GM19468 (cell line): Measurements from ENCODE around the gene FAM163A.
"Not testable (repeated sequence)": the region's sequence is repeated elsewhere in the genome, so short reads cannot be mapped to it uniquely, and the experiment has no call there.

Experiments
- ATAC-seq: cut with Tn5 transposase; IDR thresholded peaks from one replicate; pipeline ENCODE4 v1.9.1; 2021; ENCODE audit warnings: mild to moderate bottlenecking, moderate library complexity, moderate number of reproducible peaks; ENCODE audit not compliant: unreplicated experiment; ENCODE audit errors: extremely low read depth

The FAM163A gene

DNA sequence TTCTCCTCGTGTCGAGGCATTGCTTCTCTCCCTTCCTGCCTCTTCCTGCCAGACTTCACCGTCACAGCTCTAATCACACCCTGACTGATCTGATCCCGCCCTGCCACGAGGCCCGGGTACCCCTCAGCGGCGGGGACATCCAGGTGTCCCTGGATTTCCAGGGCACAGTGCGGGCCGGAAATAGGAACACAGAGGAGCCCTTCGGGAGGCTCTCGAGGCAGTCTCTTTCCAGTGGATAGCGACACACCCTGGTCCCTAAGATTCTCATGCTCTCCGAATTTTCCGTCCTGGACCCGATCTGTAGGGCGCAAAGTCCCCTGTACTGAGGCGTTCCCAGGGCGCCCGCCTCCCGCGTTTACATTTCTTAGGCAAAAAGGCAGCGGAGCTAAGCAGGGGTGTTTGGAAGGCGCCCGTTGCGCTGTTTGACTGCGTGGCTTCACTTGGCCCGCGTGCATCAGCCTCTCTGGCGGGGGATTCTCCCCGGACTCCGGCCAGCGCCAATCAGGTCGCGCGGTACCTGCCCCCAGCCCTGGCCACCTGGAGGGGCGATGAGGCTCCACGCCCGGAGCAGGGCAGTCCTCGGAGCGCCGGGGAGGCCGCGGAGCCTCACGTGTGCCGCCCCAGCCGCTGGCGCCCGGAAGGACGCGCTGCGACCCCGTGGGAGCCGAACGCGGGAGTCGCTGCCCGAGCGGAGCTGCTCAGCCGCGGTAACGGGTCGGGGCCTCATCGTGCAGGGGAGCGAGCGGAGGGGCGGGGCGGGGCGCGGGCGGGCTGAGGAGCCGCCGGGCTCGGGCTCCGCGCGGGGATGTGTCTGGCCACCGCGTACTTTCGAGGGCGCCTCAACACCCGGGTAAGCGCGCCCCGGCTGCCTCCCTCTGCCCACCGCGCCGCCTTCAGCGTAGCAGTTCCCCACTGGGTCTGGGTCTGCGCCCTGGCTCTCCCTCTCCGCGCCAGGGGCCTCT is at the start of gene FAM163A:
Gene FAM163A, plus strand, starts transcription at position 575 of the 962 bp plus-strand sequence. CDS start 69,807 bp downstream, outside the sequence.
- no peak for ATAC-seq

DNA sequence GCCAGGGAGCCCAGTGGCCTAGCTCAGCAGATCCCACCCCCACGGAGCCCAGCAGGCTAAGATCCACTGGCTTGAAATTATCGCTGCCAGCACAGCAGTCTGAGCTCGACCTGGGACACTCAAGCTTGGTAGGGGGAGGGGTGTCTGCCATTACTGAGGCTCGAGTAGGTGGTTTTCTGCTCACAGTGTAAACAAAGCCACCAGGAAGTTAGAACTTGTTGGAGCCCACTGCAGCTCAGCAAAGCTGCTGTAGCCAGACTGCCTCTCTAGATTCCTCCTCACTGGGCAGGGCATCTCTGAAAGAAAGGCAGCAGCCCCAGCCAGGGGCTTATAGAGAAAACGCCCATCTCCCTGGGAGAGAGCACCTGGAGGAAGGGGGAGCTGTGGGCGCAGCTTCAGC is 48.6 kb upstream of the FAM163A start:
- ATAC-seq, result not testable (repeated sequence)

DNA sequence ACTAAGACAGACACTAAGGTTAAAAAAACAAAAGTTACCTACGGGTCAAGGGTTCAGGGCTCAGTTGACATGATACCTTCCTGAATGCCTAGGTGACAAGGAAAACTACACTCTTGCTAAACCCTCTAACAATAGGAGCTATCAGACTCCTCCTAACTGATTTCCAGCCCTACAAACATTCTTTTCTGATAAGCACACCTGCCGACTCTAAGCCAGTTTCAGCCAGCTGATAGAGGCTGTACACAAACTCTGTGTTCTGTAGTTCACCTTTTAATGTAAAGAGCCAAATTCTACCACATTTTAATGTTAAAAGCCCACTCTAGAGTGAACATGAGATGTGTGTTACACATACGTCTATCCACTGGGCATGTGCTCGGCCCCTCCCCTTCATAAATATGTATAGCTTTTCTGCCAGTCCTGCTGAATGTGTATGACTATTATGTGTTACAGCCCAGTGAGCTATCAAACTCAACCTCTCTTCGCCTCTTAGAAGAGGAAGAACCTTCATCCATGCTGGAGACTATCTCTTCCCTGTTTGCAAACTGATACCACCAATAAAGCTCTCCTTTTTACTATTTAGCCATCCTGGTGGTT is 40.0 kb upstream of the FAM163A start:
- no peak for ATAC-seq

DNA sequence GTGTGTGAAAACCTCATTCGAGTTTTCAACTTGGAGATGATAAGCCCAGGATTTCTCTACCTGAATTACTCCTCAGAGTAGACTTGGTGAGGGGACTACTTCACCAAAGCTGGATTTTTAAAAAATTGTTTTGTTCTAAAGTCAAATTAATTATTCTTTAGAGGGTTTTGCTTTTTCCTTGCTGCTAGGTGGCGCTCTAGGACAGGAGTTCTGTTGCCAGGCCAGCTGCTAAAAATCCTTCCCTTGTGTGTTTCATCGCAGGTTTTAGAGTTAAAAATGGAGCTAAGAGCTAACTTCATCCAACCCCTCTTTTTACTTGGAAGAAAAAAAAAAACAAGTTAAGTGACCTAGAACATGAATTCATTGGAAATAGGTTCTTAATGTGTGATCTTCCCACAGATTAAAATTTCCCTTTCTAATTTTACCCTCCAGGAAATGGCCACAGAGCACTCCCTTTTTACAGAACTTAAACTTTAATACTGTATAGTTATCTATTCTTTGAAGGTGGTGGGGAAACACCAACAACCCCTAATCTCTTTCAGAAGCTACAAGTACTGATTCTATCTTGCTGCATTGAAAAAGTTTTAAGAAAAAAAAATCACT is 36.7 kb upstream of the FAM163A start:
- no peak for ATAC-seq

DNA sequence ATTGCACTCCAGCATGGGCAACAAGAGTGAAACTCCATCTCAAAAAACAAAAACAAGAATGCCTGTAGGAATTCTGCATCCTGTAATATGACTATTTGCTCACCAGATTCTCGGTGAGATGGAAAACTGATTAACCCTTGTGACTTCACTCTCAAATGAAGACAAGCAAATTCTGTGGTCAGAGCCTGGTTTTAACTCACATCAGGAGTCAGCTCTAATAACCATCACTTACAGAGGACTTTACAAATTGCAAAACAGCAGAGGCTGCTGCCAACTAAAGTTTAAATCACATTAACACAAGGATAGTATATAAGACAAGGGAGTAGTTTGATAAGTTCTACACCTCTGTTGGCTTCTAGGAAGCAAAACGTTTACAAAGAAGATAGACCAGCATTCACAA is 35.7 kb upstream of the FAM163A start:
- no peak for ATAC-seq

DNA sequence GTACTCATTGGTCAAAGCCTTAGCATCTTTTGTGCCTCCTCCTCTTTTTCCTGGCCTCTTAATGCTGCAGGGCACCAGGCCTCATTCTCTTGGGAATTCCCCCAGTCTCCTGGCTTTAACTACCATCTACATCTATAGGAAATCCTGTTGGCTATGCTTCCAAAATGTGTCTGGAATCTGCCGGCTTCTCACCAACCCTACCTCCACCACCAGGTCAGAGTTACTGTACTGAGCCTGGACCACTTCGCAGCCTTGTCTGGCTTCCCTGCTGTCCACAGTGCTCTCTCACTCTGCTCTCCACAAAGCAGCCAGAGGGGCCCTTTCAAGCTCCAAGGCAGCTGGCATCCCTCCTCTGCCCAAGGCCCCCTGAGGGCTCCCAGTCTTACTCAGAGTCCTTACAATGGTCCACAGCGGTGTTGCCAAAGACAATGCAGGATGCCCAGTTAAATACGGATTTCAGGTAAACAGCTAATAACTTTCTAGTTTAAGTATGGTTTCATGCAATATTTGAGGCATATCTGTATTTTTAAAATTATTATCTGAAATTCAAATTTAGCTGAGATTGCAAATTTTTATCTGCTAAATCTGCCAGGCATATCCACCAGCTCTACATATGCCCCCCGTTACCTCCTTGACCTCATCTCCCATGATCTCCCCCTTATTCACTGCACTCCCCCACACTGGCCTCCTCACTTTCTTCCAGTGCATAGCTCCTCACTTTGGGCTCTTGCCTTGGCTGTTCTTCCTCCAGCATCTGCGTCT is 34.5 kb upstream of the FAM163A start:
- no peak for ATAC-seq

DNA sequence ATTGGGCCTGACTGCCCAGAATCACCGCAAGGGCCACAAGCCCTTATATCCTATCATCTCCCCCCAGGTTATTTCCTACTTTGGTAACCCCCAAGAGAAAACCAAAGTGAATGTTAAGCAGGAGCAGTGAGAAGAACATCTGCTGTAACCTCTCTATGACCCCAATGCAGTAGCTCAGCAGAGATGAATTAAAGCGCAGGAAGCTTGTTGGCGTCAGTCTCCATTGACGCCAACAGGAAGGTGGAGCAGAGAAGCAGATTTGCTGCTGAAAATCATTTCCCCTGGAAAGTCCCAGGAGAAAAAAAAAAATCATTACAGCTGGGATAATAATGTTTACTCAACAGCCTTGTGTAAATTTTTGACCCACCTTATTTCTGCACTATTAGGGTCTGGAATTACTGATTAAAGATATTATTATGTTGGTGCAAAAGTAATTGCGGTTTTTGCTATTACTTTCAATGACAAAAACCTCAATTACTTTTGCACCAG is 33.2 kb upstream of the FAM163A start:
- ATAC-seq, result no peak

DNA sequence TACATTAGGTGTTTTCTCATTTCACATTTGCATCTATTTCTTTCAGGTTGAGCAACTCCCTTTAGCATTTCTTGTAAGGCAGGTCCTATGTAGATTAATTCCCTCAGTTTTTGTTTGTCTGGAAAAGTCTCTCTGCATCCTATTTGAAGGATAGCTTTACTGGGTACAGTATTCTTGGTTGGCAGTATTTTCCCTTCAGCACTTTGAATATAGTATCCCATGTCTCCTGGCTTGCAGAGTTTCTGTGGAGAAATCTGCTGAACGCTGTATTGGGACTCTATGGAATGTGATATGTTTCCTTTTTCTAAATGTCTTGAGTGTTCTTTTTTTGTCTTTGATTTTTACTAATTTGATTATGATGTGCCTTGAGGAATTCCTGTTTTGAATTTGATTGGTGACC is 28.9 kb upstream of the FAM163A start:
- ATAC-seq, result no peak

DNA sequence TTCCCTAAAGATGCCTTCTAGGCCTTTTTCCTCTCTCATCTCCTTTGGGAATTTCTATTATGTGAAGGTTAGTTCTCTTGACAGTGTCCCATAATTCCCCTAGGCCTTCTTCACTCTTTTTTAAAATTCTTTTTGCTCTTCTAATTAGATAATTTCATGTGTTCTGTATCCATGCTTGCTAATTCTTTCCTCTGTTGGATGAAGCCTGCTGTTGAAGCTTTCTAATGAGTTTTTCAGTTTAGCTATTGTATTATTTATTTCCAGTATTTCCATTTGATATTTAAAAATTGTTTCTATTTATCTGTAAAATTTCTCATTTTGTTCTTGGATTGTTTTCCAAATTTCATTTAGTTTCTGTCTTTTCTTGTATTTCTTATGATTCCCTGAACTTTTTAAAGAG is 28.5 kb upstream of the FAM163A start:
- no peak for ATAC-seq

DNA sequence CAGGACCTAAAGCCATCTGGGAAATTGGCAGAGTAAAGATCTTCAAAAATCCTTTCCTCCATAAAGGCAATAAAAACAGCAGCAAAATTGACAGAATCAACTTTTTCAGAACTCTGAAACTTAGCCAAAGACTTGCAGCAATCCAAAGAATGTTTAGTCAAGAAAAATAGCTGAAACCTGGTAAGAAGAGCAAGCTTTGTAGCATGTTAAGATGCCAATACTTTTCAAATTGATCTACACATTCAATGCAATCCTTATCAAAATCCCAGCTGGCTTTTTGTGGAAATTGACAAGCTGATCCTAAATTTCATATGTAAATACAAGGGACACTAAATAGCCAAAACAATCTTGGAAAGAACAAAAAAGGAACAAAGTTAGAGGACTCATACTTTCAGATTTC is 23.8 kb upstream of the FAM163A start:
- ATAC-seq, result no peak

DNA sequence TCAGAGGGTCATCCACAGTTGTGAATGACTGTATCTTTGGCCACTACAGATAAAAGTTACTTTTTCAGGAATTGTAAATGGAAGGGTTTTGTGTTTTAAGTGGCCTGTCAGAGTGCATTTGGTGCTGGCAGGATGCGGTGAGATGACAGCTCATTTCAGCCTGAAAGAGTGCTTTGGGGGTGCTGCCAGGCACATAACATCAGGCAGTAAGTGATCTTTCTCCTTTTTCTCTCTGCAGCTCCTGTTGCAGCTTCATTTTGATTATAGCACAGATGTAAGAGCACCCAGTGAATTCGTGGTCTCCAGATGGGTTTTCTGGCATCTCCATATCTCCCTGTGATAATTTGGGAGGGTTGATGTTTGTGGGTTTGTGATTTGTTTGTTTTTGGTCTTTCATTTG is 14.8 kb upstream of the FAM163A start:
- no peak for ATAC-seq

DNA sequence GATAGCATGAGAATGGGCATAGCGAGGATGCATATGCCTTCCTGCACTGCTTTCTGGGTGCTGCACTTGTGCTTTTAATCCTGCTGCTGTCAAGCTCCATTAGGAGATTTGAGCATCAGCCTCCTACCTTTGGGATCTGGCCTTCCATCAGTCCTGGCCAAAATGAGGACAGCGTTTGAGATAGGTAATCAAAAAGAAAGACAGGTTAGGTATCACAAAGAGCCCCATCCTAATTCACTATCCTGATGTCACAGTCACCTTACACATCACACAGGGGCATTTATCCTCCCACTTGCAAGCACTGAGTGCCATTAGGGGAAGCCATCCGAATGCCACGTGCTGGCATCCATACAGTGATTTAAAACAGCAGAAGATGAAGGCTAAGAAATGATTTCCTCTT is 13.2 kb upstream of the FAM163A start:
- ATAC-seq, result no peak

DNA sequence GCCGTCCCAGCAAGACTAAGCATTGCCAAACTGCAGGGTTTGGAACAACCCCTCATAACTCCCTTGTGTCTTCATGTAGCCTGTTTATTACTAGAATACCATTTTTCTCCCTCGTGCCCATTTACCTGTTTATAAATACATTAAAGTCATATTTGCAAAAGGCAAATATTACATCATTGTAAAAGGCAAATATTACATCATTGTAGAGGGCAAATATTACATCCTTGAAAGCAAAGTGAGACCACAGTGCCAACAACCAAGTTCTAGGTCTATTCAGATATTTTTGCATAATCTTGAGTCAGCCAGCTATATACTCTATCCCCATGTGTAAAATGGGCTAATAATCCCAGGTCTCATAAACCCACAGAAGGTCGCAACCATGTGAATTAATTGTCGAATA is 11.4 kb upstream of the FAM163A start:
- ATAC-seq, result no peak

DNA sequence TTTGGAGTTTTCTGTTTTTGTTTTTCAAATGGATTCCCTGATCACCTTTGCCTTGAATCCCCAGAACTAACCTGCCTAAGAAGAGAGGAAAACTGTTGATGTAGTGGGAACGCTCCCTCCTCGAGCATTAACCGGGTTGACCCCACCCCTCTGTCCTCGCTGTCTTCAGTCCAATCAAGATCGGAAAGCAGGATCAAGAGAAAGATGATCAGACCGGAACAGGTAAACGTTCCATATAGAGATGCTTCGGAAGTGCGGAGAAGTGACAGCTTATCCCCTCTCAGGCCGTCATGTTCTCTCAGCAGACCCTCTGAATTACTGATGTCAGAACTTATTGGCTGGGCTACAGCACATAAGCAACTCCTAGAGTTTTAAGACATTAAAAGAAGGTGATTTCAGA is 800 bp upstream of the FAM163A start:
- no peak for ATAC-seq

DNA sequence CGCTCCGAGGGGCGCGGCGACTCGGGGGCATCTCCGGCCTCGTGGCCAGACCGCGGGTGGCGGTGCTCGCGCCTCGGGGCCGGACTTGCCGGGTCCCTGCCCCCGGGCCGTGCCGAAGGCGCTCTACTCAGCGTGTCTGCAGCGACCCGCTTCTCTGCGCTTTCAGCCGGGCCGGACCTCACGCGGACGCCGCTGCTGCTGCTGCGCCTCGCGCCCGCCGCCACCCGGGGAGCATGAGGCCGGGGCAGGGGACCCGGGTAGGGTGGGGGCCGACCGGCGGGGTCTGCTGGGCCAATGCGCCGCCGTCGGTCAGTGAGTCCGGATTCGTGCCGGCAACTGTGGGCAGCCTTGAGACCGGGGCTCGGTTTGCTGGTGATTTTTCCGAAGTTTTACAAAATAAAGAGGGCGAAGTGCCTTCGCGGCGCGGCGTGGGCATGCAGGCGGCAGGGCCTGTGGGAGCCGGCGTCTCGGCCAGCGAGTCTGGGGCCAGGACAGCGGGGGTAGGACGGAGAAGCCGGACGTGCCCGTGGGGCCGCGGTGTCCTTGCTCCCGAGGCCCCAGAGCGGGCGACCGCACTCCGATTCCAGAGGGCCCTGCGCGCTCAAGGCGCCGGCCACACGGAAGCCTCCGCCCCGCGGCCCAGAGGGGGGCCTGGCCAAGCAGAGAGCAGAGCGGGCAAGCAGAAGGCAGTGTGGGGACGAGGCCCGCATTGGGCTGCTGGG is 749 bp downstream of the FAM163A start:
- ATAC-seq, result no peak

DNA sequence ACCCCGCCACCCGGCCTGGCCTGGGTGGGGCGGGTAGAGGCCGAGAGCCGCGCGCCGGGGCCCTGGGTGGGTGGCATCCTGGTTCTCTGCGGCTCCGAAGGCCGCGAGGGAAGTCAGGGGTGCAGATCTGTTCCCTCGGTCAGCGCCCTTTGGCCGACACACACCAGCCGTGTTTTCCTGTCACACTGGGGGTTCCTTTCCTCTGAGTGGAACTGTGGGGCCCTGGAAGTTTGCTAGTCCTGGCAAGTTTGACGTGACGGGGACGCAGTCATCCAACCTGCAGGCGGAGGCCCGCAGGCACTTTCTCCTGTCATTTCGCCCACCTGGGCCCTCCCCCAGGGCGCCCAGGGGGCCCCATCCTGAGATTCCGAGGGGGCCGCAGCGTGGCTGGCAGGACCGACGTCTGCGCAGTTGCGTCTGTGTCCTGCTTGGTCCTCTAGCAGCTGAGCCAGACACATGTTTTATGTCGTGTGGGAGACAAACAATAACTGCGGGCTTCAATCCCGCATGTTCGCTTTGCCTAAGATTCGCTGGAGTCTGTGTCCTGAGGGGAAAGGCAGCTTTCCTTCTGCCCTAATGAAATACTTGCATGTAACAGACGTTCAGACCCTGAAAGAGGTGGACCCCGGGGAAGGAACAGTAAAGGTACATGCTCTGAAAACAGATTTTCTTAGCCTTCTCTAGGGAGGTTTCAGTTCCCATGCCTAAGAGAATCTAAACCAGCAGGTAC is 1.5 kb downstream of the FAM163A start:
- ATAC-seq, result no peak

DNA sequence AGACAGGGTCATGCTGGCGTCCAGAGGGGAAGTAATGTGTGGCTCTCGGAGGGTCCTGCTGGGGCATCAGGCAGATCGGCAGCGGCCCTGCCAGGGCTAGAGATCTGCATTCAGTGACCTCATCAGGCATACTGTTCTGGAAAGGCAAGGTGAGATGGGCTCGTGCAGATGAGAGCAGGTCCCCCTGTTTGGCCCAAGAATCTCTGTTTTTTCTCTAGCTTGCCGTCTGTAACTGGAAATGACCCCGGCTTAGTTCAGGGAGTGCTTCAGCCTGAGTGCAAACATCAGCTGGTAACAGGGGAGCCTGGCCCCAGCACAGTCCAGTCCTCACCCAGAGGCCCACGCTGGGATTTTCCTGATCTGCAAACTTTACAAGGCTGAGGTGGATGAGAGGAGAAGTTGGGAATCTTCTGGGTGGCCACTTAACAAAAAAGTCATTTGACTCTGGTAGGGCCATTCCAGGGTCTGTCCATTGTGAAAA is 2.1 kb downstream of the FAM163A start:
- ATAC-seq, result no peak

DNA sequence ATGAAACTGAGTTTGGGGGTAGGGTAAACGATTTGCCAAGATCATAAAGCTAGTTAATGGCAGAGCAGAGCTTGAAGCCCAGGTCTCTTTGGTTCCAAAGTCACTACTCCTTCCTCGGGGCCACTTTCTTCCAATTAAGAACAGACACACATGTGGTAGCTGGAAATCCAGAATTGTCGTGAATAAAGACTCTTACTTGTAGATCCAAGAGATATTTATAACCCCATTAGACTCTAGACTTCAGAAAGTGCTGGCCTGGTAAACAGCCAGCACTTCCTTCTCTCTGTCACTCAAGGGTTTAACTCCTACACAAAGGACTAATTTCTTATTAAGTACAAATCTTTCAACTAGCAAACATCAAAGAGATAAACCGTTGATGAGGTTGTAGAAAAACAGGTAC is 2.7 kb downstream of the FAM163A start:
- no peak for ATAC-seq

DNA sequence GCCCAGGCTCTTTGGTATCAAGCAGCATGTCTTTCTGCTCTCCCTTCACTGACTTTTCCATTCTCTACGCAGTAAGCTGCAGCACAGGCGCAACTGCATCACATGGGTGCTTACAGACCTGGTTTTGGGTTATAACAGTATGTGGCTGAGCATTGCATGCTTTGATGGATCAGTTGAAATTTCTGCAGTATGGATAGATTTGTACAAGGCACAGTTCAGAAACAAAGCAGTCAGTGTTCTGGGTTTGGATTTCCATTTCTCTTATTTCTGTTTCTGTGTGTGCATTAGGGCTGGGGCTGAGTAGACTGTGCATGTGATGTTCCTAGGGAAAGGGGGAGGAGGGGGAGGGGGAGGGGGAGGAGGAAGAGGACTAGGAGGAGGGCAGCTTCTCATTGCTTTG is 4.5 kb downstream of the FAM163A start:
- no peak for ATAC-seq
